HPDE6-E6E7 (cell line): ENCODE data around the gene CDT1.

Experiments used
- DNase-seq: peaks from one replicate; pipeline ENCODE4 v3.0.0; 2011; ENCODE audit warnings: missing footprints; ENCODE audit errors: extremely low spot score

CDT1 gene

GRCh38 chr16:88856122-88856827 lies 52.7 kb downstream of the CDT1 start:
- DNase-seq, result no peak

- peak; percentile 98 for DNase-seq
These were observed 53.5 kb downstream of the CDT1 start, which contains the start of the genes GALNS and TRAPPC2L for GRCh38 chr16:88856828-88857727. GALNS (minus strand) TSS chr16:88856947; CDS start chr16:88856877, 70 bp downstream. TRAPPC2L (plus strand) TSS chr16:88857127; CDS start chr16:88857151, 24 bp downstream.

- peak; percentile 88 for DNase-seq
These were observed 54.2 kb downstream of the CDT1 start for GRCh38 chr16:88857728-88858339.
